Skeletal muscle tissue (tissue), 4 donors: ENCODE measurements around the gene SIGLEC11. TPM values are rescaled to one million over a fixed set of nuclear protein-coding genes. Genes with fewer than 3 reads are reported as not detected.
"Not testable (repeated sequence)": the region's sequence is repeated elsewhere in the genome, so short reads cannot be mapped to it uniquely, and the experiment has no call there.

Experiments used
- H3K27ac ChIP-seq: one replicate; pipeline ENCODE4 v1.7.0; 2013; ENCODE audit warnings: mild to moderate bottlenecking, low read depth, low read length, inconsistent platforms
- H3K27me3 ChIP-seq, 3 donors: one replicate each; pipeline ENCODE4 v1.7.0; 2013; ENCODE audit warnings: low read length in 3 of 3; ENCODE audit not compliant: control insufficient read depth in 3 of 3, insufficient read depth in 3 of 3
- H3K36me3 ChIP-seq, 3 donors: one replicate each; pipeline ENCODE4 v1.7.0; 2013; ENCODE audit warnings: low read length in 3 of 3; ENCODE audit not compliant: control insufficient read depth in 3 of 3, insufficient read depth in 3 of 3
- H3K4me1 ChIP-seq, 3 donors: one replicate each; pipeline ENCODE4 v1.7.0; 2013; ENCODE audit warnings: low read length in 3 of 3, mild to moderate bottlenecking in 3 of 3; ENCODE audit not compliant: control insufficient read depth in 3 of 3, insufficient read depth in 3 of 3
- H3K4me3 ChIP-seq, 3 donors: one replicate each; pipeline ENCODE4 v1.7.0; 2013; ENCODE audit warnings: low read length in 3 of 3
- H3K9ac ChIP-seq, 3 donors: one replicate each; pipeline ENCODE4 v1.7.0; 2013; ENCODE audit warnings: low read length in 3 of 3, mild to moderate bottlenecking in 3 of 3, moderate library complexity in 2 of 3, low read depth in 1 of 3
- H3K9me3 ChIP-seq, 3 donors: one replicate each; pipeline ENCODE4 v1.7.0; 2013; ENCODE audit warnings: low read length in 3 of 3; ENCODE audit not compliant: control insufficient read depth in 3 of 3
- total RNA-seq: library from RNA; depleted of rRNA; stranded (reverse); fragments of >200 nt; gene quantifications from one replicate; pipeline ENCODE4 v1.2.3, GENCODE V29; 2014
- donor health status: Osteomylitis.

SIGLEC11 gene
- total RNA-seq, 1 donor from 2014 or later: 1.6 TPM

DNA sequence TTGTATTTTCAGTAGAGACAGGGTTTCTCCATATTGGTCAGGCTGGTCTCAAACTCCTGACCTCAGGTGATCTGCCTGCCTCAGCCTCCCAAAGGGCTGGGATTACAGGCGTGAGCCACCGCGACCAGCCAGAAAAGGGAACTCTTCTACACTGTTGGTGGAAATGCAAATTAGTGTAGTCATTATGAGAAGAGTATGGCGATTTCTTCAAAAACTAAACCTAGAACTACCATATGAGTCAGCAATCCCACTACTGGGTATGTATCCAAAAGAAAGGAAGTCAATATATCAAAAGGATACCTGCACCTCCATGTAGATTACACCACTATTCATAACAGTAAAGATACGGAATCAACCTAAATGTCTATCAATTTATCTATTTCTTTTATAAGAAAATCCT, 16.4 kb downstream of the SIGLEC11 start:
- not testable (repeated sequence) for H3K9ac ChIP-seq, H3K9me3 ChIP-seq, H3K36me3 ChIP-seq, H3K27ac ChIP-seq, H3K4me1 ChIP-seq, H3K27me3 ChIP-seq, H3K4me3 ChIP-seq

DNA sequence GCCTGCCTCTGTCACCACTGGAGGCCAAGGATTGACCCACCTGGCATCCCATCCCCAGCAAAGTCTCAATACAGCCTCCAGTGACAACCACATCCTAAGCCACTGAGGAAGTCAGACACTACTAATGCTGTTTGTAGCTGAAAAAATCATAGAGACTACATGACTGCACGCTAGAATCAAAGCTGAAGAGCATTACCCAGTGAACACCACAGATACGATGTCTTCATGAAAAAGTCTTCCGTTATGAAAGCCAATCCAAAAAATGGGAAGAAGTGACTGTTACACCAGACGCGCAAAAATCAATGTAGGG, 20.5 kb downstream of the SIGLEC11 start:
- Histone ChIP-seq H3K4me1 (peaks cover 4 to 7% (median 4%) of the 10 kb centered on the region in 3 donors), H3K36me3 (no peaks in the 10 kb centered on the region), H3K9ac (no peak overlapping the region), H3K27ac (no peak overlapping the region), H3K4me3 (no peak overlapping the region), H3K27me3 (peaks cover 0 to 2% (median 2%) of the 10 kb centered on the region in 3 donors), H3K9me3 (no peaks in the 10 kb centered on the region)

DNA sequence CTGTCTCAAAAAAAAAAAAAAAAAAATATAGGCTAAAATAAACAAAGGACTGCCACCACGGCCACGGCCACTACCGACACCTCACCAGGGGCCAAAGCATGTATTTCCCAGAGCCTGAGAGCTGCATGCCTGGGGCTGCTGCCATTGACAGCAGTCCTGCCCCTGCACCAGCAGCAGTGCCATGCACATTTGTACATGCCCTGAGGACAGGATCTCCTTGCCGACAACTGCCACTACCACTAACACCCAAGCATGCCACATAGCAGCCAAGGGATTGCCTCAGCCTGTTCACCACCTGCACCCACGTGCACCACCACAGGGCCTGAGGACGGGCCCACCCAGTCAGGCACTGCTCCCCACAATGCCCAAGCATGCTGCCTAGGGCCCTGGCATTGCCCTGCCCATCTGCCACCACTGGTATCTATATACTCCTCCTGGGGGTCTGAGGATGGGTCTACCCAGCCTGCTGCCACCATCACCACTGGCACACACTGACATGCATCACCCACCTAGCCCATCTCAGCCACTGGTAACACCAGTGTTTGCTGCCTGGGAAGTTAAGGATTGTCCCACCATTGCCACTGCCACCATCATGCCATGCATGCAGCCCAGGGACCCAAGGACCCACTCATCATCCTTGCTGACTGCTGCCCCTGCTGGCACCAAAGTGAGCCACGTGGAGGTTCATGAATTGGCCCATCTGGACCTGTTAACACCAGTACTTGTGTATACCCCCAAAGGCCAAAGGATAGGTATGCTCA, 21.1 kb downstream of the SIGLEC11 start:
- Histone ChIP-seq H3K9ac (no peak overlapping the region), H3K27me3 (peaks cover 0 to 2% (median 2%) of the 10 kb centered on the region in 3 donors), H3K4me3 (no peak overlapping the region), H3K4me1 (peaks cover 4 to 7% (median 4%) of the 10 kb centered on the region in 3 donors), H3K9me3 (no peaks in the 10 kb centered on the region), H3K27ac (no peak overlapping the region), H3K36me3 (no peaks in the 10 kb centered on the region)

DNA sequence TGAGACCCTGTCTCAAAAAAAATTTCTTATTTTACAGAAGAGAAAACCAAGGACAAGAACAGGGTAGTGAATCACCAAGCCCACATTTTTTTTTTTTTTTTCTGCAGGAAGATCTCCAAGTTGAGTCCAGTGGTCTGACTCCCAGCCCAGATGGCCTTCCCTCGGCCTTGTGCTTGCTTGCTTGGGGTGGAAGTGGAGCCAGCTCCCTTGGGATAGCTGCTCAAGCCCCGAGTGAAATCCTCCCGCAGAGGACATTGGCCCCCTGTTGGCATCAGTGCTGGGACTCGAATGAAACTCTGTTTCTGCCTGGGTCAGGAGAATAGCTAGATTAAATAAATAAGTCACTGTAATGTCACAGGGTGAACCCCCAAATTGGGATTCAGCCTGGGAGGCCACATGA, 22.3 kb downstream of the SIGLEC11 start:
- H3K27ac ChIP-seq: no peak overlapping the region
- no peak overlapping the region for H3K4me3 ChIP-seq
- no peak overlapping the region for H3K9ac ChIP-seq
- H3K9me3 ChIP-seq: no peaks in the 10 kb centered on the region
- H3K27me3 ChIP-seq: peaks cover 0 to 2% (median 2%) of the 10 kb centered on the region in 3 donors
- no peaks in the 10 kb centered on the region for H3K36me3 ChIP-seq
- H3K4me1 ChIP-seq: peaks cover 4 to 7% (median 4%) of the 10 kb centered on the region in 3 donors

DNA sequence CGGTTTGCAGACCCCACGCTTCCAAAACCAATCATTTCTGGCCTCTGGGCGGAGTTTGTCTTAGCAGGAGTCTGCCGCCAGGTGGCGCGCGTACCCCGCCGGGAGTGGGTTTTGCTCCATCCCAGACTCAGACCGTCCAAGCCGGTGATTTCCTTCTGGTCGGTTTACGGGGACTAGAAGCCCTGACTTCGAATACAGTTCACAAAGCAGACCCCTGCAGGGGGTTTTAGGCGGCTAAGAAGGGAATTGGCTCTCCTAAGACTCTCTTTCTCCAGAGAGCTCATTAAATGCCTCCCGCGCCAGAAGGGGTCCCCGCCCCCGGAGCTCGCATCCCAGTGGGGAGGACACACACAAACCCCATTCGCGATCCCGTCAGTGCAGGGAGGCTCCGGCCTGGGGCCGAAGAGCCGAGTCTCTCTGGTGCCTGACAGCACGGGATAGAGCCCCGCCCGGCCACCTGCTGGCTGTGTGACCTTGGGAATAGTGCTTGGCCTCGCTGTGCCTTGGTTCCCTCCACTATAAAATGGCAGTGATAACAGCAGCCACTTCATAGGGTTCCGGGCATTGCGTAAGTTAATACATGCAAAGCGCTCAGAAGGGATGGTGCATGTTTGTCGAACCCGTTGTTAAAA, 23.1 kb downstream of the SIGLEC11 start:
- Histone ChIP-seq H3K4me3 (peak overlapping the region in 1 of 3 donors; percentile 36), H3K9ac (peak overlapping the region in 1 of 3 donors; percentile 16)

DNA sequence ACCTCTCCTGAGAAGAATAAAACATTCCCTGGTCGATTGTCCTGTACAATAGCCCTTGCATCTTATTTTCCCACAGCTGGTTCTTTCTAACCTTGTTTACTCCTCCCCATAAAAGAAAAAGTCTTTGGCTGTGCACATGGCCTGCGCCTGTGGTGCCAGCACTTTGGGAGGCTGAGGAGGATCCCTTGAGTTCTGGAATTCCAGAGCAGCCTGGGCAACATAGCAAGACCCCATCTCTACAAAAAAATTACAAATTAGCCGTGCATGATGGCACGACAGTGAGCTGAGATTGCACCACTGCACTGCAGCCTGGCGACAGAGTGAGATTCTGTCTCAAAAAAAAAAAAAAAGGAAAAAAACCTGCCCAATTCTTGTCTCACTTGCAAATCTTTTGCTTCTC, 24.4 kb downstream of the SIGLEC11 start:
- no peak overlapping the region for H3K9ac ChIP-seq
- H3K36me3 ChIP-seq: peaks cover 0 to 2% (median 0%) of the 10 kb centered on the region in 3 donors
- peaks cover 4 to 7% (median 4%) of the 10 kb centered on the region in 3 donors for H3K4me1 ChIP-seq
- H3K27me3 ChIP-seq: peaks cover 0 to 2% (median 2%) of the 10 kb centered on the region in 3 donors
- H3K27ac ChIP-seq: no peak overlapping the region
- H3K4me3 ChIP-seq: no peak overlapping the region
- no peaks in the 10 kb centered on the region for H3K9me3 ChIP-seq

More for the DNA sequence above, 23.1 kb downstream of the SIGLEC11 start:
- peaks cover 0 to under 1% (median 0%) of the 10 kb centered on the region in 3 donors for H3K36me3 ChIP-seq
- peaks cover 4 to 7% (median 4%) of the 10 kb centered on the region in 3 donors for H3K4me1 ChIP-seq
- peaks cover 0 to 2% (median 2%) of the 10 kb centered on the region in 3 donors for H3K27me3 ChIP-seq
- no peak overlapping the region for H3K27ac ChIP-seq
- H3K9me3 ChIP-seq: no peaks in the 10 kb centered on the region

DNA sequence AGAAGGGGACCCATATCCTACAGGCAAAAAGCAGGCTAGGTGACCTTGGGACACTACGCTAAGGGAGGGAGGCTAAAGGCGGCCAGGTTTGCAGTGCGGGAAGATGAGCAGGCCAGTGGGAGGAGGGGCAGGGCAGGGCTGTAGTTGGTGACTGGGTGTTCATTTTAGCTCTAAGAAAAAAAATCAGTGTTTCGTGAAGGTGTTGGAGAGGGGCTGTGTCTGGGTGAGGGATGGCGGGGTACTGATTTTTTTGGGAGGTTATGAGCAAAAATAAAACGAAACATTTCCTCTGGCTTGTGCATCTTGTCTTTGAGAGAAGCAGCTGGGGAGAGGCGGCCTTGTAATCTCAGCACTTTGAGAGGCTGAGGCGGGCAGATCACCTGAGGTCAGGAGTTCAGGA, 27.3 kb downstream of the SIGLEC11 start:
- Histone ChIP-seq H3K9me3 (no peaks in the 10 kb centered on the region), H3K9ac (no peak overlapping the region), H3K4me3 (no peak overlapping the region), H3K27ac (no peak overlapping the region), H3K4me1 (peaks cover 5 to 15% (median 6%) of the 10 kb centered on the region in 3 donors), H3K27me3 (peaks cover 0 to 2% (median 0%) of the 10 kb centered on the region in 3 donors), H3K36me3 (peaks cover 0 to 5% (median 0%) of the 10 kb centered on the region in 3 donors)

DNA sequence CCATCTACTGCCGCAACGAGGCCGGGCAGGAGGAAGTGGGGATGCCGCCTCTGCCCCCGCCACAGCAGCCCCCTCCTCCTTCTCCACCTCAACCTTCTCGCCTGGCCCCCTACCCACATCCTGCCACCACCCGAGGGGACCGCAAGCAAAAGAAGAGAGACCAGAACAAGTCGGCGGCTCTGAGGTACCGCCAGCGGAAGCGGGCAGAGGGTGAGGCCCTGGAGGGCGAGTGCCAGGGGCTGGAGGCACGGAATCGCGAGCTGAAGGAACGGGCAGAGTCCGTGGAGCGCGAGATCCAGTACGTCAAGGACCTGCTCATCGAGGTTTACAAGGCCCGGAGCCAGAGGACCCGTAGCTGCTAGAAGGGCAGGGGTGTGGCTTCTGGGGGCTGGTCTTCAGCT, 28.2 kb downstream of the SIGLEC11 start:
- H3K36me3 ChIP-seq: peaks cover 0 to 6% (median 2%) of the 10 kb centered on the region in 3 donors
- no peaks in the 10 kb centered on the region for H3K9me3 ChIP-seq
- no peak overlapping the region for H3K27ac ChIP-seq
- H3K4me3 ChIP-seq: no peak overlapping the region
- no peaks in the 10 kb centered on the region for H3K27me3 ChIP-seq
- no peak overlapping the region for H3K9ac ChIP-seq
- peaks cover 10 to 19% (median 10%) of the 10 kb centered on the region in 3 donors for H3K4me1 ChIP-seq

DNA sequence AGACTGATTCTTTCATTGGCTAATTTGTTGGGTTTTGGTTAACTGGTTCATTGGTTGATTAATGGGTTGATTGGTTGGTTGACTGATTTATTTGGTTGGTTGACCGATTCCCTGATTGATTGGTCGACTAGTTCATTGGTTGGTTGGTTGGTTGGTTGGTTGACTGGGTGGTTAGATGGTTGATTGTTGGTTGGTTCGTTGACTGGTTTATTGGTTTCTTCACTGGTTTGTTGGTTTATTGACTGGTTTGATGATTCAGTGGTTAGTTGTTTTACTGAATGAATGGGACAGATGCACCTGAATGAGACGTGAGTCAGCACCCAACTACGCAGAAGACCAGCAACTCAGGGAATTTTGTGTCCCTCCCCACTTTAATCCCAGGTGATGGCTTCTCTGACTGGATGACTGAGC, 28.9 kb downstream of the SIGLEC11 start:
- Histone ChIP-seq H3K27ac (no peak overlapping the region), H3K27me3 (no peaks in the 10 kb centered on the region), H3K4me3 (no peak overlapping the region), H3K9me3 (no peaks in the 10 kb centered on the region), H3K4me1 (peaks cover 15 to 23% (median 17%) of the 10 kb centered on the region in 3 donors), H3K36me3 (peaks cover 6 to 12% (median 9%) of the 10 kb centered on the region in 3 donors), H3K9ac (no peak overlapping the region)
